ENCODE measurements around the gene PGLYRP3. TPM values are rescaled to one million over a fixed set of nuclear protein-coding genes. Genes with fewer than 3 reads are reported as not detected.

The PGLYRP3 gene
- total and polyA plus RNA-seq, 2 experiments from 2014 or later = not detected

DNA sequence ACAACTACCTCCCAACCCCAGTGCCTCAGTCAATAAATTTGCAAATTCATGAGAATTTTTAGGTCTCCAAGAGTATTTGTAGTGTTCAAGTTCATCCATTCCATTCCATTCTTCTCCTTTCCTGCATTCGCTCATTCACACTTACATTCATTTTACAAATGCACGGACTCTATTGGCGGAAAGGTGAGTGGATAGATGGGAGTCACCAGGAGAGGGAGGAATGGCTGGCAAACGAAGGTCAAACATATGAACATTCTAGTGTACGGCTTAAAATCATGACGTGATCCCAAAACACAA is 50.7 kb downstream of the PGLYRP3 start:
- no peaks in the 10 kb centered on the region for H4K20me1 ChIP-seq (ENCODE audit: insufficient read depth, poor library complexity, severe bottlenecking)
- H3K79me2 ChIP-seq = no peaks in the 10 kb centered on the region

DNA sequence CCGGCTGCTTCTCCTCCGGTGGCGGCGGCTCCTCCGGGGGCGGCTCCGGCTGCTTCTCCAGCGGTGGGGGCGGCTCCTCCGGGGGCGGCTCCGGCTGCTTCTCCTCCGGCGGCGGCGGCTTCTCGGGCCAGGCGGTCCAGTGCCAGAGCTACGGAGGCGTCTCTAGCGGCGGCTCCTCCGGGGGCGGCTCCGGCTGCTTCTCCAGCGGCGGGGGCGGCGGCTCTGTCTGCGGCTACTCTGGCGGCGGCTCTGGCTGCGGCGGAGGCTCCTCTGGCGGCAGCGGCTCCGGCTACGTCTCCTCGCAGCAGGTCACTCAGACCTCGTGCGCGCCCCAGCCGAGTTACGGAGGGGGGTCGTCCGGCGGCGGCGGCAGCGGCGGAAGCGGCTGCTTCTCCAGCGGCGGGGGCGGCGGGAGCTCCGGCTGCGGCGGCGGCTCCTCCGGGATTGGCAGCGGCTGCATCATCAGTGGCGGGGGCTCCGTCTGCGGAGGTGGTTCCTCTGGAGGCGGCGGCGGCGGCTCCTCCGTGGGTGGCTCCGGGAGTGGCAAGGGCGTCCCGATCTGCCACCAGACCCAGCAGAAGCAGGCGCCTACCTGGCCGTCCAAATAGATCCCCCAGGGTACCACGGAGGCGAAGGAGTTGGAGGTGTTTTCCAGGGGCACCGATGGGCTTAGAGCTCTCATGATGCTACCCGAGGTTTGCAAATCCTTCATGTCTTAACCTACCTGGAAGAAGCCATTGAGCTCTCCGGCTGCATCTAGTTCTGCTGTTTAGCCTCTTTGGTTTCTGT is 51.3 kb downstream of the PGLYRP3 start:
- no peaks in the 10 kb centered on the region for H3K36me3 ChIP-seq (replicated peaks; ENCODE audit: insufficient read depth, low read depth)
- H2AFZ ChIP-seq = no peak overlapping the region
- no peak overlapping the region for H3K4me3 ChIP-seq
- H3K9me2 ChIP-seq (replicated peaks; ENCODE audit: insufficient read depth) = no peaks in the 10 kb centered on the region
- no peaks in the 10 kb centered on the region for H4K20me1 ChIP-seq (ENCODE audit: insufficient read depth, poor library complexity, severe bottlenecking)
- no peaks in the 10 kb centered on the region for H3K27me3 ChIP-seq
- no peaks in the 10 kb centered on the region for H3K79me2 ChIP-seq
- 96% methylated on average over 34 of the region's 80 CpGs for WGBS (ENCODE audit: low lambda C conversion rate, missing lambda C conversion rate)
- TF ChIP-seq, protein P1, sequence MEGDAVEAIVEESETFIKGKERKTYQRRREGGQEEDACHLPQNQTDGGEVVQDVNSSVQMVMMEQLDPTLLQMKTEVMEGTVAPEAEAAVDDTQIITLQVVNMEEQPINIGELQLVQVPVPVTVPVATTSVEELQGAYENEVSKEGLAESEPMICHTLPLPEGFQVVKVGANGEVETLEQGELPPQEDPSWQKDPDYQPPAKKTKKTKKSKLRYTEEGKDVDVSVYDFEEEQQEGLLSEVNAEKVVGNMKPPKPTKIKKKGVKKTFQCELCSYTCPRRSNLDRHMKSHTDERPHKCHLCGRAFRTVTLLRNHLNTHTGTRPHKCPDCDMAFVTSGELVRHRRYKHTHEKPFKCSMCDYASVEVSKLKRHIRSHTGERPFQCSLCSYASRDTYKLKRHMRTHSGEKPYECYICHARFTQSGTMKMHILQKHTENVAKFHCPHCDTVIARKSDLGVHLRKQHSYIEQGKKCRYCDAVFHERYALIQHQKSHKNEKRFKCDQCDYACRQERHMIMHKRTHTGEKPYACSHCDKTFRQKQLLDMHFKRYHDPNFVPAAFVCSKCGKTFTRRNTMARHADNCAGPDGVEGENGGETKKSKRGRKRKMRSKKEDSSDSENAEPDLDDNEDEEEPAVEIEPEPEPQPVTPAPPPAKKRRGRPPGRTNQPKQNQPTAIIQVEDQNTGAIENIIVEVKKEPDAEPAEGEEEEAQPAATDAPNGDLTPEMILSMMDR (IDR thresholded peaks at IDR 0.05; ENCODE audit: poor library complexity) = no peak
- TF ChIP-seq EZH2phosphoT487 (IDR thresholded peaks at IDR 0.05; ENCODE audit: low read depth, severe bottlenecking, unreplicated experiment) = no peak
- no peak for TF ChIP-seq EZH2 (IDR thresholded peaks at IDR 0.05; ENCODE audit: borderline replicate concordance)
- DNase-seq (ENCODE audit: low spot score) = no peak
- no peak overlapping the region for H3K4me2 ChIP-seq
- no peaks in the 10 kb centered on the region for H3K9me3 ChIP-seq (ENCODE audit: low read depth)
- no peak overlapping the region for H3K27ac ChIP-seq
- no peaks in the 10 kb centered on the region for H3K4me1 ChIP-seq (ENCODE audit: insufficient read depth)

More for the DNA sequence above, 50.7 kb downstream of the PGLYRP3 start:
- DNase-seq (ENCODE audit: low spot score) = no peak
- Histone ChIP-seq H3K9me2 (replicated peaks; ENCODE audit: insufficient read depth) (no peaks in the 10 kb centered on the region), H3K9me3 (ENCODE audit: low read depth) (no peaks in the 10 kb centered on the region), H3K27me3 (no peaks in the 10 kb centered on the region), H3K27ac (no peak overlapping the region), H3K4me2 (no peak overlapping the region), H3K4me1 (ENCODE audit: insufficient read depth) (no peaks in the 10 kb centered on the region), H2AFZ (no peak overlapping the region), H3K36me3 (replicated peaks; ENCODE audit: insufficient read depth, low read depth) (no peaks in the 10 kb centered on the region), H3K4me3 (no peak overlapping the region)
- no peak for TF ChIP-seq EZH2 (IDR thresholded peaks at IDR 0.05; ENCODE audit: borderline replicate concordance)
- TF ChIP-seq, protein P1 (IDR thresholded peaks at IDR 0.05; ENCODE audit: poor library complexity) = no peak
- TF ChIP-seq EZH2phosphoT487 (IDR thresholded peaks at IDR 0.05; ENCODE audit: low read depth, severe bottlenecking, unreplicated experiment) = no peak
- 84% methylated on average over 6 of the region's 6 CpGs for WGBS (ENCODE audit: low lambda C conversion rate, missing lambda C conversion rate)

DNA sequence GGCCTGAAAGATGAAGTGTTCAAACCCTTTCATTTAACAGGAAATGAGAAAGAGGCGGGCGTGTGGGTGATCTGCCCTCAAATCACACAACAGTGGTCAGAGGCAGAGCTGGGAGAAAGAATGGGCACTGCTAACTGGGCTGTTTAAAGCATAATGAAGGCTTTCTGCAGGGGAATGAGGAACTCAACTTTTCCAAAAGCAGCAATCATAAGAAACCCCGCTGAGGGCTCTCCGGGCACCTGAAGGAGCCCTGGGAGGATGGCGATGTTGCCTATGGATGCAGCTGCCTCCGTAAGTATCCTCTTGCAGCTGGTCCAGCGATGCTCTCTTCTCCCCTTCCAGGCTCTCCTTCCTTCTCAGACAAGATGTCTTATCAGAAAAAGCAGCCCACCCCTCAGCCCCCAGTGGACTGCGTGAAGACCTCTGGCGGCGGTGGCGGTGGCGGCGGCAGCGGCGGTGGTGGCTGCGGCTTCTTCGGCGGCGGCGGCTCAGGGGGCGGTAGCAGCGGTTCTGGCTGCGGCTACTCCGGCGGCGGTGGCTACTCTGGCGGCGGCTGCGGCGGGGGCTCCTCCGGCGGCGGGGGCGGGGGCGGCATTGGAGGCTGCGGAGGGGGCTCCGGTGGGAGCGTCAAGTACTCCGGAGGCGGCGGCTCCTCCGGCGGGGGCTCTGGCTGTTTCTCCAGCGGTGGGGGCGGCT is 52.0 kb downstream of the PGLYRP3 start:
- Histone ChIP-seq H3K27ac (no peak overlapping the region), H3K4me1 (ENCODE audit: insufficient read depth) (no peaks in the 10 kb centered on the region), H3K4me2 (no peak overlapping the region), H3K9me3 (ENCODE audit: low read depth) (no peaks in the 10 kb centered on the region), H4K20me1 (ENCODE audit: insufficient read depth, poor library complexity, severe bottlenecking) (no peaks in the 10 kb centered on the region), H3K27me3 (no peaks in the 10 kb centered on the region), H3K4me3 (no peak overlapping the region), H3K79me2 (no peaks in the 10 kb centered on the region), H2AFZ (no peak overlapping the region), H3K9me2 (replicated peaks; ENCODE audit: insufficient read depth) (no peaks in the 10 kb centered on the region), H3K36me3 (replicated peaks; ENCODE audit: insufficient read depth, low read depth) (no peaks in the 10 kb centered on the region)
- DNase-seq (ENCODE audit: low spot score) = no peak
- TF ChIP-seq, protein P1 (IDR thresholded peaks at IDR 0.05; ENCODE audit: poor library complexity) = no peak
- TF ChIP-seq EZH2 (IDR thresholded peaks at IDR 0.05; ENCODE audit: borderline replicate concordance) = no peak
- no peak for TF ChIP-seq EZH2phosphoT487 (IDR thresholded peaks at IDR 0.05; ENCODE audit: low read depth, severe bottlenecking, unreplicated experiment)
- 88% methylated on average over 16 of the region's 45 CpGs for WGBS (ENCODE audit: low lambda C conversion rate, missing lambda C conversion rate)
